22Rv1 (cell line): ENCODE data around the gene LONP2.
A peak's percentile ranks its signal among the peaks of the same experiment; 100 is the strongest.
"Not testable (repeated sequence)": the region's sequence is repeated elsewhere in the genome, so short reads cannot be mapped to it uniquely, and the experiment has no call there.

Source experiments
- H3K27ac ChIP-seq: fragments of 450-650 bp; 2 replicates; pipeline ENCODE4 v1.5.1; 2017
- ZFX ChIP-seq: fragments of 450-650 bp; IDR thresholded peaks from 2 replicates; pipeline ENCODE4 v1.6.1; 2017; ENCODE audit warnings: antibody characterized with exemption, borderline replicate concordance
- TF ChIP-seq, protein P1 (sequence below): fragments of 450-650 bp; IDR thresholded peaks from 2 replicates; pipeline ENCODE4 v1.5.1; 2017; ENCODE audit warnings: mild to moderate bottlenecking

LONP2 gene

DNA sequence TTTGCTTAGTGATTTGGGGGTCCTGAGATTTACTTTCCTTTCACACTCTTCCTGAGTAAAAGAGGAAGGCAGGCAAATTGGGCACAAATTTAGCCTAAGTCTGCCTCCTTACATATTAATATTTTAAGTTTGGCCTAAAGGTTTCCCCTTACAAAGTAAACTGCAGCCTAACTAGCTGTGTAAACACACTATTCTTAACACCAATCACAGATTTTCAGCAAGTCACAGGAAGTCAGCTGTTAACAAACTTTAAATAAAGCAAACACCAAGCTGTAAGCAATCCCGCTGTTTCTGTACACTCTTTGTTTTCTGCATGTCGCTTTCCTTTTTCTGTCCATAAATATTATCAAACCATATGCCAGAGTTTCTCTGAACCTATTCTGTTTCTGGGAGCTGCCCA lies 48.4 kb downstream of the LONP2 start:
- H3K27ac ChIP-seq = peak overlapping the region; percentile 84
- no peak for TF ChIP-seq ZFX
- TF ChIP-seq, protein P1, sequence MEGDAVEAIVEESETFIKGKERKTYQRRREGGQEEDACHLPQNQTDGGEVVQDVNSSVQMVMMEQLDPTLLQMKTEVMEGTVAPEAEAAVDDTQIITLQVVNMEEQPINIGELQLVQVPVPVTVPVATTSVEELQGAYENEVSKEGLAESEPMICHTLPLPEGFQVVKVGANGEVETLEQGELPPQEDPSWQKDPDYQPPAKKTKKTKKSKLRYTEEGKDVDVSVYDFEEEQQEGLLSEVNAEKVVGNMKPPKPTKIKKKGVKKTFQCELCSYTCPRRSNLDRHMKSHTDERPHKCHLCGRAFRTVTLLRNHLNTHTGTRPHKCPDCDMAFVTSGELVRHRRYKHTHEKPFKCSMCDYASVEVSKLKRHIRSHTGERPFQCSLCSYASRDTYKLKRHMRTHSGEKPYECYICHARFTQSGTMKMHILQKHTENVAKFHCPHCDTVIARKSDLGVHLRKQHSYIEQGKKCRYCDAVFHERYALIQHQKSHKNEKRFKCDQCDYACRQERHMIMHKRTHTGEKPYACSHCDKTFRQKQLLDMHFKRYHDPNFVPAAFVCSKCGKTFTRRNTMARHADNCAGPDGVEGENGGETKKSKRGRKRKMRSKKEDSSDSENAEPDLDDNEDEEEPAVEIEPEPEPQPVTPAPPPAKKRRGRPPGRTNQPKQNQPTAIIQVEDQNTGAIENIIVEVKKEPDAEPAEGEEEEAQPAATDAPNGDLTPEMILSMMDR = no peak

DNA sequence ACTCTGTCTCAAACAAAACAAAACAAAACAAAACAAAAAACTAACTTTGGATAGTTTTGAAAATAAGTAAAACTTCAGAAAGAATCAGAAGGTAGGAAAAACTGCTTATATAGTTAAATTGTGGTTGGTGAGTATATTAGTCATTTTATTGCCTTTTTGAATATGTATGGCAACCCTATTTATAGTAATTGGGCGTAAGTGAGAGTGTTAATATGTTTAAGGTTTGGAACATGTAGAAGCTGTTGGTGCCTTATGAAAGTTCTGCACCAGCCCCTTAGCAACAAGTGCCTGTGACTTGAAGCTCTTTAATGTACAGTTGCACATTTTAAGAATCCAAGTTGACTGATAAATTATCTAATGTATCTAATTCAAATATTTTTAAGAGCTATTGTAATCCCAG lies 50.6 kb downstream of the LONP2 start:
- H3K27ac ChIP-seq = peak overlapping the region; percentile 84
- no peak for TF ChIP-seq ZFX
- TF ChIP-seq, protein P1 = no peak

GRCh38 chr16:48295488-48296281 lies 51.6 kb downstream of the LONP2 start:
- H3K27ac ChIP-seq = peak overlapping the region; percentile 84
- TF ChIP-seq ZFX = no peak

DNA sequence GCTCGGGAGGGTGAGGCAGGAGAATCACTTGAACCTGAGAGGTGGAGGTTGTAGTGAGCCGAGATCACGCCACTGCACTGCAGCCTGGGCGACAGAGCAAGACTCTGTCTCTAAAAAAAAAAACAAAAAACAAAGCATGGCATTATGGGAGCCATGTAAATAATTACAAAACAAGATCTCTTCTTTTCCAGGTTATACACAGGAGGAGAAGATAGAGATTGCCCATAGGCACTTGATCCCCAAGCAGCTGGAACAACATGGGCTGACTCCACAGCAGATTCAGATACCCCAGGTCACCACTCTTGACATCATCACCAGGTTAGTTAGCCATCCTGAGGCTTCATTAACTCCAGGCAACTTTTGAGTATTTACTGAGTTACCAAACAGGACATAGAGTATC lies 55.4 kb downstream of the LONP2 start:
- peak overlapping the region; percentile 84 for H3K27ac ChIP-seq
- TF ChIP-seq, protein P1 = no peak
- no peak for TF ChIP-seq ZFX

- no peak for TF ChIP-seq ZFX
- peak overlapping the region; percentile 84 for H3K27ac ChIP-seq
These were observed 56.3 kb downstream of the LONP2 start for GRCh38 chr16:48300391-48300856.

- TF ChIP-seq, protein P1 = no peak
- no peak for TF ChIP-seq ZFX
- no peak overlapping the region for H3K27ac ChIP-seq
These were observed 64.4 kb downstream of the LONP2 start for GRCh38 chr16:48308535-48308934.

GRCh38 chr16:48310908-48311641 lies 67.0 kb downstream of the LONP2 start:
- TF ChIP-seq ZFX = no peak

DNA sequence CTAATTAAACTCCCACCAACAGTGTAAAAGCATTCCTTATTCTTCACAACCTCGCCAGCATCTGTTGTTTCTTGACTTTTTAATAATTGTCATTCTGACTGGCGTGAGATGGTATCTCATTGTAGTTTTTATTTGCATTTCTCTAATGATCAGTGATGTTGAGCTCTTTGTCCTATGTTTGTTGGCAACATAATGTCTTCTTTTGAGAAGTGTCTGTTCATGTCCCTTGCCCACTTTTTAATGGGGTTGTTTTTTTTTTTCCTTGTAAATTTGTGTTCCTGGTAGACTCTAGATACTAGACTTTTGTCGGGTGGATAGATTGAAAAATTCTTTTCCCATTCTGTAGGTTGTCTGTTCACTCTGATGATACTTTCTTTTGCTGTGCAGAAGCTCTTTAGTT lies 69.8 kb downstream of the LONP2 start:
- H3K27ac ChIP-seq = not testable (repeated sequence)

More at GRCh38 chr16:48310908-48311641, 67.0 kb downstream of the LONP2 start:
- no peak overlapping the region for H3K27ac ChIP-seq

- H3K27ac ChIP-seq = no peak overlapping the region
- TF ChIP-seq, protein P1 = no peak
- no peak for TF ChIP-seq ZFX
These were observed 72.9 kb downstream of the LONP2 start for GRCh38 chr16:48317026-48317425.
